CD1c-positive myeloid dendritic cell (primary cell): ENCODE measurements around the gene LMO1.

Source experiments
- DNase-seq: peaks from one replicate; pipeline ENCODE4 v3.0.0-alpha.2; 2016; ENCODE audit errors: extremely low spot score

LMO1 gene

GRCh38 chr11:8288166-8288772, 24.6 kb upstream of the LMO1 start:
- DNase-seq: no peak

GRCh38 chr11:8287703-8288102, 24.0 kb upstream of the LMO1 start:
- no peak for DNase-seq

GRCh38 chr11:8287297-8287696, 23.6 kb upstream of the LMO1 start:
- DNase-seq: no peak

GRCh38 chr11:8286886-8287285, 23.2 kb upstream of the LMO1 start:
- no peak for DNase-seq

- DNase-seq: no peak
Observed at GRCh38 chr11:8285796-8286195, 22.1 kb upstream of the LMO1 start.

GRCh38 chr11:8285228-8285627, 21.6 kb upstream of the LMO1 start:
- DNase-seq: no peak

- no peak for DNase-seq
Observed at GRCh38 chr11:8283465-8284230, 20.0 kb upstream of the LMO1 start.

- DNase-seq: no peak
Observed at GRCh38 chr11:8283100-8283464, 19.4 kb upstream of the LMO1 start.

- no peak for DNase-seq
Observed at GRCh38 chr11:8282631-8283030, 19.0 kb upstream of the LMO1 start.

GRCh38 chr11:8281266-8281665, 17.6 kb upstream of the LMO1 start:
- no peak for DNase-seq

GRCh38 chr11:8277691-8278090, 14.0 kb upstream of the LMO1 start:
- DNase-seq: no peak

- DNase-seq: no peak
Observed at GRCh38 chr11:8276528-8276927, 12.8 kb upstream of the LMO1 start.

GRCh38 chr11:8273287-8273686, 9.6 kb upstream of the LMO1 start:
- DNase-seq: no peak

GRCh38 chr11:8271106-8271886, 7.6 kb upstream of the LMO1 start:
- DNase-seq: no peak

- DNase-seq: no peak
Observed at GRCh38 chr11:8269636-8270035, 6.0 kb upstream of the LMO1 start.

GRCh38 chr11:8268530-8269400, 5.1 kb upstream of the LMO1 start:
- no peak for DNase-seq

- no peak for DNase-seq
Observed at GRCh38 chr11:8267831-8268529, 4.3 kb upstream of the LMO1 start.

GRCh38 chr11:8267280-8267679, 3.6 kb upstream of the LMO1 start:
- DNase-seq: no peak

- no peak for DNase-seq
Observed at GRCh38 chr11:8266246-8267241, 2.9 kb upstream of the LMO1 start.

GRCh38 chr11:8265681-8266241, 2.1 kb upstream of the LMO1 start:
- no peak for DNase-seq
